SK-N-SH (cell line): Measurements from ENCODE around the gene AEBP1. TPM values are rescaled to one million over a fixed set of nuclear protein-coding genes. Genes with fewer than 3 reads are reported as not detected.
A peak's percentile ranks its signal among the peaks of the same experiment; 100 is the strongest.

Experiments
- CTCF ChIA-PET: fragments of 300-600, 350-600 bp; formaldehyde crosslinking; extraction: SDS; loops from one replicate; lab custom pipeline; 2021; lab: Yijun Ruan, JAX
- POLR2A ChIA-PET: fragments of 350-600 bp; sonication (Branson Sonifier 250); formaldehyde crosslinking; extraction: SDS; loops from one replicate; lab custom pipeline; 2020; ENCODE audit warnings: antibody characterized with exemption, inconsistent platforms; lab: Yijun Ruan, JAX
- DNase-seq: peaks from one replicate; pipeline ENCODE4 v3.0.0; 2012
- H2AFZ ChIP-seq: fragments of 200-600 bp; sonication (generic); 2 replicates; pipeline ENCODE4 v1.8.1; 2016; ENCODE audit warnings: antibody characterized with exemption, mild to moderate bottlenecking, low read depth
- H3F3A ChIP-seq: fragments of 200-600 bp; sonication (generic); replicated peaks from 2 replicates; pipeline ENCODE3; 2016; ENCODE audit warnings: antibody characterized with exemption, mild to moderate bottlenecking; ENCODE audit not compliant: insufficient read depth
- H3K27ac ChIP-seq, 2 experiments: fragments of 200-500 bp in 1 of 2; fragments of 200-600 bp in 1 of 2; sonication (Bioruptor generic) in 1 of 2; sonication (generic), shearing (Covaris generic) in 1 of 2; 2 replicates each; pipeline versions ENCODE4 v1.5.1 to v1.6.1; 2014 to 2016; ENCODE audit warnings: low read depth in 2 of 2, inconsistent platforms in 1 of 2, low read length in 1 of 2, mild to moderate bottlenecking in 1 of 2, mixed read lengths in 1 of 2
- H3K27me3 ChIP-seq: fragments of 200-600 bp; sonication (generic), shearing (Covaris generic); 2 replicates; pipeline ENCODE4 v1.6.1; 2016; ENCODE audit warnings: mixed run types; ENCODE audit not compliant: insufficient read depth
- H3K36me3 ChIP-seq, 2 experiments: fragments of 200-500 bp in 1 of 2; fragments of 200-600 bp in 1 of 2; sonication (Bioruptor generic) in 1 of 2; sonication (generic) in 1 of 2; replicated peaks in 1 of 2; 2 replicates each; pipeline versions ENCODE3 to v1.5.1; 2014 to 2016; ENCODE audit warnings: low read length in 1 of 2, mild to moderate bottlenecking in 1 of 2; ENCODE audit not compliant: insufficient read depth in 2 of 2, control insufficient read depth in 1 of 2
- H3K4me1 ChIP-seq, 2 experiments: fragments of 200-500 bp in 1 of 2; fragments of 200-600 bp in 1 of 2; sonication (Bioruptor generic) in 1 of 2; sonication (generic), shearing (Covaris generic) in 1 of 2; 2 replicates each; pipeline versions ENCODE4 v1.5.1 to v1.6.1; 2014 to 2016; ENCODE audit warnings: low read depth in 1 of 2, low read length in 1 of 2, mixed run types in 1 of 2; ENCODE audit not compliant: insufficient read depth in 2 of 2, control insufficient read depth in 1 of 2
- H3K4me2 ChIP-seq: fragments of 200-600 bp; sonication (generic), shearing (Covaris generic); 2 replicates; pipeline ENCODE4 v1.6.1; 2017; ENCODE audit warnings: mixed run types
- H3K4me3 ChIP-seq, 2 experiments: fragments of 200-500 bp in 1 of 2; fragments of 200-600 bp in 1 of 2; sonication (Bioruptor generic) in 1 of 2; sonication (generic), shearing (Covaris generic) in 1 of 2; 2 replicates each; pipeline versions ENCODE4 v1.5.1 to v1.8.1; 2014 to 2016; ENCODE audit warnings: low read depth in 2 of 2, inconsistent platforms in 1 of 2, low read length in 1 of 2, mild to moderate bottlenecking in 1 of 2, mixed read lengths in 1 of 2, moderate library complexity in 1 of 2
- H3K79me2 ChIP-seq: fragments of 200-600 bp; sonication (generic); 2 replicates; pipeline ENCODE4 v1.8.1; 2017; ENCODE audit warnings: mild to moderate bottlenecking; ENCODE audit not compliant: insufficient read depth
- H3K9ac ChIP-seq: fragments of 200-600 bp; sonication (generic); 2 replicates; pipeline ENCODE4 v1.6.1; 2017; ENCODE audit warnings: mixed run types
- H3K9me2 ChIP-seq: fragments of 200-600 bp; sonication (generic); 2 replicates; pipeline ENCODE4 v1.6.1; 2017; ENCODE audit warnings: mixed run types
- H3K9me3 ChIP-seq: fragments of 200-600 bp; sonication (generic); 2 replicates; pipeline ENCODE4 v1.6.1; 2017; ENCODE audit warnings: mixed run types, mild to moderate bottlenecking, moderate library complexity
- H4K20me1 ChIP-seq: fragments of 200-600 bp; sonication (generic); 2 replicates; pipeline ENCODE4 v1.6.1; 2017; ENCODE audit warnings: mild to moderate bottlenecking, mixed run types; ENCODE audit not compliant: insufficient read depth
- CHD2 ChIP-seq: fragments of 150-350 bp; IDR thresholded peaks from 2 replicates; pipeline ENCODE4 v1.6.1; 2018; ENCODE audit warnings: low read length; ENCODE audit not compliant: partially characterized antibody
- ELF1 ChIP-seq: IDR thresholded peaks from 2 replicates; pipeline ENCODE4 v1.4.0; 2012
- EP300 ChIP-seq, 2 experiments: IDR thresholded peaks; 2 replicates each; pipeline versions ENCODE4 v1.4.0 to v1.6.1; 2012; ENCODE audit warnings: borderline replicate concordance in 1 of 2, low read depth in 1 of 2, low read length in 1 of 2
- EZH2phosphoT487 ChIP-seq: fragments of 200-600 bp; sonication (generic); IDR thresholded peaks from 2 replicates; pipeline ENCODE4 v1.6.1; 2017; ENCODE audit warnings: low read depth, mixed run types, mild to moderate bottlenecking, antibody characterized with exemption, moderate library complexity, borderline replicate concordance
- FOSL2 ChIP-seq: IDR thresholded peaks from 2 replicates; pipeline ENCODE4 v1.4.0; 2012; ENCODE audit warnings: low read depth, mild to moderate bottlenecking, moderate library complexity, borderline replicate concordance
- GATA2 ChIP-seq: sonication (generic); formaldehyde crosslinking; IDR thresholded peaks from 2 replicates; pipeline ENCODE4 v1.5.0; 2020; ENCODE audit warnings: mild to moderate bottlenecking, missing genetic modification reagents
- JUND ChIP-seq: IDR thresholded peaks from 2 replicates; pipeline ENCODE4 v1.4.0; 2012
- MXI1 ChIP-seq: IDR thresholded peaks from 2 replicates; pipeline ENCODE4 v1.6.1; 2012; ENCODE audit warnings: mild to moderate bottlenecking, low read depth, low read length, improper control_type of control experiment
- RAD21 ChIP-seq: IDR thresholded peaks from 2 replicates; pipeline ENCODE4 v1.6.1; 2012; ENCODE audit warnings: mild to moderate bottlenecking, low read length
- RFX5 ChIP-seq: IDR thresholded peaks from 2 replicates; pipeline ENCODE4 v1.6.1; 2012; ENCODE audit warnings: mild to moderate bottlenecking, improper control_type of control experiment, low read length
- SMC3 ChIP-seq: IDR thresholded peaks from 2 replicates; pipeline ENCODE4 v1.6.1; 2012; ENCODE audit warnings: low read depth, low read length, improper control_type of control experiment
- WGBS: methylation state at CpG from one replicate; pipeline ENCODE4 v1.1.6; 2017; ENCODE audit warnings: low lambda C conversion rate; 5-methylcytosine and 5-hydroxymethylcytosine counted together
- polyA plus RNA-seq, 3 experiments: library from polyadenylated mRNA; depleted of rRNA; stranded (reverse); fragments of >200 nt; gene quantifications; 2 replicates each; pipeline ENCODE4 v1.2.3, GENCODE V29; 2012
- TF ChIP-seq, protein P1 (sequence below): IDR thresholded peaks from 2 replicates; pipeline ENCODE4 v1.4.0; 2012; ENCODE audit warnings: low read depth, borderline replicate concordance
- TF ChIP-seq, protein P2 (sequence below): IDR thresholded peaks from 2 replicates; pipeline ENCODE4; 2012
- TF ChIP-seq, protein P3 (sequence below): fragments of 200-600 bp; sonication (generic); IDR thresholded peaks from 2 replicates; pipeline ENCODE4 v1.6.1; 2017; ENCODE audit warnings: antibody characterized with exemption, mild to moderate bottlenecking, moderate library complexity

The AEBP1 gene
- polyA plus RNA-seq, 1 of the 3 experiments (the other 2 are of a cell fraction): 105 TPM

DNA sequence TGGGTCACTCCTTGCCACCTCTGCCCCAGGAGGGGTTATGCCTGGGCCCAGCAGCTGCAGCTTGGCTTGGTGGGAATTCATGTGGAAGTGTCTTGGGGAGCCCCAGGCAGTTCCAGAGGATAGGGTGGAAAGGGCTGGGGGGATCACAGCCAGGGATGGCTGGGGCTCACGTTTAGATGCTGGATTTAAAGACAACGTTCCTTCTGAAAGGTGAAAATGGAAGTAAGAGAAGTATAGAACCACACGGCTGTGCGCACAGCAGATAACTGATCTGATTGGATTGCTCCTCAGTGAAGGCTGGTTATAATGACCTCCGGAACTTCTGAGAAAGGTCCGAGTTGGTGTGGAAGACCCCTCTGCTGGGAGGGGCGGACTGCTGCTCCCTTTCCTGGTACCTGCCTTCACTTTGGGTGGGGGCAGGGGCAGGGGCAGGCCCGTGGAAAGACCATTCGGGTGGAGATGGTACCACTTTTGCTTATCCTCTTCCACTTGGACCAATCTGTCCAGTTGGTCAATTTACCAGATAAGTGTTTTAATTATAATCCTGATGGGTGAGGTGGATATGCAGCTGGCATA, 44.9 kb downstream of the AEBP1 start:
- Histone ChIP-seq H3K9me3 (no peaks in the 10 kb centered on the region), H3K9ac (no peak overlapping the region), H4K20me1 (no peaks in the 10 kb centered on the region), H3K36me3 (no peaks in the 10 kb centered on the region), H3K79me2 (no peaks in the 10 kb centered on the region)
- DNase-seq: peak; percentile 20
- TF ChIP-seq RAD21: no peak
- no peak for TF ChIP-seq SMC3
- no peak for TF ChIP-seq ELF1
- TF ChIP-seq, protein P1, sequence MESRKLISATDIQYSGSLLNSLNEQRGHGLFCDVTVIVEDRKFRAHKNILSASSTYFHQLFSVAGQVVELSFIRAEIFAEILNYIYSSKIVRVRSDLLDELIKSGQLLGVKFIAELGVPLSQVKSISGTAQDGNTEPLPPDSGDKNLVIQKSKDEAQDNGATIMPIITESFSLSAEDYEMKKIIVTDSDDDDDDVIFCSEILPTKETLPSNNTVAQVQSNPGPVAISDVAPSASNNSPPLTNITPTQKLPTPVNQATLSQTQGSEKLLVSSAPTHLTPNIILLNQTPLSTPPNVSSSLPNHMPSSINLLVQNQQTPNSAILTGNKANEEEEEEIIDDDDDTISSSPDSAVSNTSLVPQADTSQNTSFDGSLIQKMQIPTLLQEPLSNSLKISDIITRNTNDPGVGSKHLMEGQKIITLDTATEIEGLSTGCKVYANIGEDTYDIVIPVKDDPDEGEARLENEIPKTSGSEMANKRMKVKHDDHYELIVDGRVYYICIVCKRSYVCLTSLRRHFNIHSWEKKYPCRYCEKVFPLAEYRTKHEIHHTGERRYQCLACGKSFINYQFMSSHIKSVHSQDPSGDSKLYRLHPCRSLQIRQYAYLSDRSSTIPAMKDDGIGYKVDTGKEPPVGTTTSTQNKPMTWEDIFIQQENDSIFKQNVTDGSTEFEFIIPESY: no peak
- TF ChIP-seq GATA2 (CRISPR knock-in tag): no peak
- TF ChIP-seq EZH2phosphoT487: no peak
- TF ChIP-seq, protein P2, sequence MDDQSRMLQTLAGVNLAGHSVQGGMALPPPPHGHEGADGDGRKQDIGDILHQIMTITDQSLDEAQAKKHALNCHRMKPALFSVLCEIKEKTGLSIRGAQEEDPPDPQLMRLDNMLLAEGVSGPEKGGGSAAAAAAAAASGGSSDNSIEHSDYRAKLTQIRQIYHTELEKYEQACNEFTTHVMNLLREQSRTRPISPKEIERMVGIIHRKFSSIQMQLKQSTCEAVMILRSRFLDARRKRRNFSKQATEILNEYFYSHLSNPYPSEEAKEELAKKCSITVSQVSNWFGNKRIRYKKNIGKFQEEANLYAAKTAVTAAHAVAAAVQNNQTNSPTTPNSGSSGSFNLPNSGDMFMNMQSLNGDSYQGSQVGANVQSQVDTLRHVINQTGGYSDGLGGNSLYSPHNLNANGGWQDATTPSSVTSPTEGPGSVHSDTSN: no peak
- no peak for TF ChIP-seq MXI1
- no peak for TF ChIP-seq RFX5
- TF ChIP-seq FOSL2: no peak
- TF ChIP-seq JUND: no peak
- TF ChIP-seq, protein P3, sequence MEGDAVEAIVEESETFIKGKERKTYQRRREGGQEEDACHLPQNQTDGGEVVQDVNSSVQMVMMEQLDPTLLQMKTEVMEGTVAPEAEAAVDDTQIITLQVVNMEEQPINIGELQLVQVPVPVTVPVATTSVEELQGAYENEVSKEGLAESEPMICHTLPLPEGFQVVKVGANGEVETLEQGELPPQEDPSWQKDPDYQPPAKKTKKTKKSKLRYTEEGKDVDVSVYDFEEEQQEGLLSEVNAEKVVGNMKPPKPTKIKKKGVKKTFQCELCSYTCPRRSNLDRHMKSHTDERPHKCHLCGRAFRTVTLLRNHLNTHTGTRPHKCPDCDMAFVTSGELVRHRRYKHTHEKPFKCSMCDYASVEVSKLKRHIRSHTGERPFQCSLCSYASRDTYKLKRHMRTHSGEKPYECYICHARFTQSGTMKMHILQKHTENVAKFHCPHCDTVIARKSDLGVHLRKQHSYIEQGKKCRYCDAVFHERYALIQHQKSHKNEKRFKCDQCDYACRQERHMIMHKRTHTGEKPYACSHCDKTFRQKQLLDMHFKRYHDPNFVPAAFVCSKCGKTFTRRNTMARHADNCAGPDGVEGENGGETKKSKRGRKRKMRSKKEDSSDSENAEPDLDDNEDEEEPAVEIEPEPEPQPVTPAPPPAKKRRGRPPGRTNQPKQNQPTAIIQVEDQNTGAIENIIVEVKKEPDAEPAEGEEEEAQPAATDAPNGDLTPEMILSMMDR: no peak
- TF ChIP-seq CHD2: no peak
- TF ChIP-seq EP300 (IDR thresholded peaks at IDR 0.05; ENCODE audit: borderline replicate concordance in 1 of 2, low read depth in 1 of 2, low read length in 1 of 2): no peak
- TF ChIP-seq, all 33 proteins: peak for 0
- Histone ChIP-seq H3K27me3 (no peaks in the 10 kb centered on the region), H3K27ac (no peak overlapping the region), H3K9me2 (no peaks in the 10 kb centered on the region), H3K4me2 (no peak overlapping the region), H3K4me1 (peaks cover 0 to 14% of the 10 kb centered on the region in 2 experiments; a peak in 1 of 4 replicates), H3K4me3 (no peak overlapping the region), H2AFZ (no peak overlapping the region), H3F3A (no peaks in the 10 kb centered on the region)
- CTCF ChIA-PET: interaction anchor here (3.0 to 3.2 kb wide), 2 partner anchors 17 to 47 kb away, joined by 9 to 15 read pairs; no protein-coding TSS in a partner anchor
- WGBS: 71% methylated on average over 8 of the region's 9 CpGs
- POLR2A ChIA-PET: no interaction called here
